Natural killer cell (primary cell): ENCODE data around the gene ADGRD1. TPM values are rescaled to one million over a fixed set of nuclear protein-coding genes. Genes with fewer than 3 reads are reported as not detected.
"Not testable (repeated sequence)": the region's sequence is repeated elsewhere in the genome, so short reads cannot be mapped to it uniquely, and the experiment has no call there.

Experiments used
- ATAC-seq, 3 donors: fragments of 150-1000 bp in 2 of 3; fragments of 200-7000 bp in 1 of 3; cut with Tn5 transposase; 1 replicate in 1 of 3; 2 replicates in 2 of 3; pipeline ENCODE4 v1.10.0; 2021; ENCODE audit warnings: mild to moderate bottlenecking in 2 of 3, moderate library complexity in 2 of 3
- DNase-seq, 2 donors: peaks; one replicate each; pipeline versions ENCODE4 v3.0.0 to v3.0.0-alpha.2; 2013 to 2021; ENCODE audit warnings: mixed read lengths in 1 of 2
- H3K27ac ChIP-seq: one replicate; pipeline ENCODE4 v1.5.1; 2013; ENCODE audit warnings: mild to moderate bottlenecking, low read length
- H3K27me3 ChIP-seq: one replicate; pipeline ENCODE4 v1.6.1; 2013; ENCODE audit warnings: low read length; ENCODE audit not compliant: control insufficient read depth, insufficient read depth
- H3K36me3 ChIP-seq: one replicate; pipeline ENCODE4 v1.6.1; 2013; ENCODE audit warnings: low read length; ENCODE audit not compliant: control insufficient read depth, insufficient read depth
- H3K4me1 ChIP-seq: one replicate; pipeline ENCODE4 v1.6.1; 2013; ENCODE audit warnings: low read length; ENCODE audit not compliant: control insufficient read depth, insufficient read depth
- H3K4me3 ChIP-seq: one replicate; pipeline ENCODE4 v1.5.1; 2013; ENCODE audit warnings: low read length
- H3K9me3 ChIP-seq: one replicate; pipeline ENCODE4 v1.6.1; 2013; ENCODE audit warnings: low read length; ENCODE audit not compliant: control insufficient read depth, insufficient read depth
- H3K27ac Mint-ChIP-seq, 2 donors: one replicate each; pipeline ENCODE4 v1.8.0; 2022; ENCODE audit warnings: mild to moderate bottlenecking in 2 of 2, mixed read lengths in 2 of 2, moderate library complexity in 1 of 2
- H3K27me3 Mint-ChIP-seq, 2 donors: one replicate each; pipeline ENCODE4 v1.8.0; 2022; ENCODE audit warnings: low read depth in 2 of 2, mixed read lengths in 2 of 2
- H3K36me3 Mint-ChIP-seq: one replicate; pipeline ENCODE4 v1.8.0; 2022; ENCODE audit warnings: mixed read lengths
- H3K4me1 Mint-ChIP-seq, 2 donors: one replicate each; pipeline ENCODE4 v1.8.0; 2022; ENCODE audit warnings: mixed read lengths in 2 of 2
- H3K4me3 Mint-ChIP-seq: one replicate; pipeline ENCODE4 v1.8.0; 2022; ENCODE audit warnings: mild to moderate bottlenecking, moderate library complexity, mixed read lengths
- H3K9me3 Mint-ChIP-seq, 2 donors: one replicate each; pipeline ENCODE4 v1.8.0; 2022; ENCODE audit warnings: mixed read lengths in 2 of 2
- CTCF ChIP-seq: fragments of 200-600 bp; IDR thresholded peaks from one replicate; pipeline ENCODE4 v1.8.0; 2022; ENCODE audit warnings: antibody characterized with exemption
- WGBS: methylation state at CpG from one replicate; pipeline ENCODE4 v1.1.7; 2013; ENCODE audit warnings: missing lambda C conversion rate; ENCODE audit not compliant: insufficient coverage; 5-methylcytosine and 5-hydroxymethylcytosine counted together
- intact Hi-C: fragments of 100-400 bp; cut with micrococcal nuclease; formaldehyde crosslinking; loops from one replicate; pipeline ENCODE4 v1.14.2; 2022
- total RNA-seq, 4 donors: library from RNA; stranded (reverse); fragments of 120-200 nt in 1 of 4; gene quantifications; one replicate each; pipeline versions ENCODE4 v1.2.3 to v1.2.4, GENCODE V29; 2013 to 2022

Gene ADGRD1
- total RNA-seq, 3 donors from 2014 or later (not counting 1 experiment from before 2014, with no cell fraction given) = 0.50 to 3.9 (median 1.4) TPM

- Histone ChIP-seq H3K4me1 (no peaks in the 10 kb centered on the region), H3K36me3 (no peaks in the 10 kb centered on the region), H3K27me3 (no peaks in the 10 kb centered on the region), H3K27ac (no peak overlapping the region), H3K9me3 (peaks cover 5% of the 10 kb centered on the region), H3K4me3 (no peak overlapping the region)
- no peak for DNase-seq
- Mint-ChIP-seq H3K27ac (no peak overlapping the region), H3K27me3 (peaks cover 10 to 27% of the 10 kb centered on the region in 2 donors), H3K9me3 (peaks cover 0 to 5% of the 10 kb centered on the region in 2 donors), H3K4me3 (no peak overlapping the region), H3K4me1 (no peaks in the 10 kb centered on the region), H3K36me3 (peaks cover 17% of the 10 kb centered on the region)
- ATAC-seq = no peak
- intact Hi-C loops = no loop called here
- no peak for TF ChIP-seq CTCF
- WGBS = 57% methylated on average over 1 of the region's 2 CpGs
These were observed 17.1 kb upstream of the ADGRD1 start for GRCh38 chr12:130936561-130936960.

- peaks cover 0 to 5% of the 10 kb centered on the region in 2 donors for H3K9me3 Mint-ChIP-seq
- H3K36me3 ChIP-seq = no peaks in the 10 kb centered on the region
- H3K27me3 ChIP-seq = no peaks in the 10 kb centered on the region
- peaks cover 17% of the 10 kb centered on the region for H3K36me3 Mint-ChIP-seq
- no peak for TF ChIP-seq CTCF
- intact Hi-C loops = no loop called here
- 70% methylated on average over 1 of the region's 2 CpGs for WGBS
- no peaks in the 10 kb centered on the region for H3K4me1 Mint-ChIP-seq
- no peak for DNase-seq
- H3K27ac ChIP-seq = no peak overlapping the region
- ATAC-seq = no peak
- H3K4me3 ChIP-seq = no peak overlapping the region
- H3K9me3 ChIP-seq = peaks cover 5% of the 10 kb centered on the region
- no peaks in the 10 kb centered on the region for H3K4me1 ChIP-seq
- H3K4me3 Mint-ChIP-seq = no peak overlapping the region
- peaks cover 10 to 27% of the 10 kb centered on the region in 2 donors for H3K27me3 Mint-ChIP-seq
- no peak overlapping the region for H3K27ac Mint-ChIP-seq
These were observed 16.6 kb upstream of the ADGRD1 start for GRCh38 chr12:130937063-130937462.

- H3K4me1 ChIP-seq, H3K4me1 Mint-ChIP-seq, ATAC-seq, H3K9me3 Mint-ChIP-seq, H3K4me3 ChIP-seq, DNase-seq, H3K9me3 ChIP-seq, H3K27ac ChIP-seq, H3K27ac Mint-ChIP-seq, intact Hi-C loops, H3K4me3 Mint-ChIP-seq, H3K27me3 ChIP-seq, H3K36me3 ChIP-seq: not testable (repeated sequence)
- peaks cover 17% of the 10 kb centered on the region for H3K36me3 Mint-ChIP-seq
- H3K27me3 Mint-ChIP-seq = peaks cover 7 to 23% of the 10 kb centered on the region in 2 donors
- 97% methylated on average over 2 of the region's 3 CpGs for WGBS
These were observed 16.2 kb upstream of the ADGRD1 start for GRCh38 chr12:130937546-130937945.

- ATAC-seq = no peak
- Mint-ChIP-seq H3K27me3 (peaks cover 7 to 21% of the 10 kb centered on the region in 2 donors), H3K27ac (no peak overlapping the region), H3K36me3 (peaks cover 17% of the 10 kb centered on the region), H3K4me1 (no peaks in the 10 kb centered on the region), H3K4me3 (no peak overlapping the region), H3K9me3 (peaks cover 0 to 5% of the 10 kb centered on the region in 2 donors)
- intact Hi-C loops = no loop called here
- Histone ChIP-seq H3K9me3 (peaks cover 5% of the 10 kb centered on the region), H3K27ac (no peak overlapping the region), H3K4me1 (no peaks in the 10 kb centered on the region), H3K27me3 (no peaks in the 10 kb centered on the region), H3K4me3 (no peak overlapping the region), H3K36me3 (no peaks in the 10 kb centered on the region)
- DNase-seq = no peak
- TF ChIP-seq CTCF = no peak
These were observed 15.5 kb upstream of the ADGRD1 start for GRCh38 chr12:130938186-130938585.
